ENCODE results near the gene GPR183. TPM values are rescaled to one million over a fixed set of nuclear protein-coding genes. Genes with fewer than 3 reads are reported as not detected.

GPR183 gene
- total RNA-seq, 1 experiment from 2014 or later = not detected

DNA sequence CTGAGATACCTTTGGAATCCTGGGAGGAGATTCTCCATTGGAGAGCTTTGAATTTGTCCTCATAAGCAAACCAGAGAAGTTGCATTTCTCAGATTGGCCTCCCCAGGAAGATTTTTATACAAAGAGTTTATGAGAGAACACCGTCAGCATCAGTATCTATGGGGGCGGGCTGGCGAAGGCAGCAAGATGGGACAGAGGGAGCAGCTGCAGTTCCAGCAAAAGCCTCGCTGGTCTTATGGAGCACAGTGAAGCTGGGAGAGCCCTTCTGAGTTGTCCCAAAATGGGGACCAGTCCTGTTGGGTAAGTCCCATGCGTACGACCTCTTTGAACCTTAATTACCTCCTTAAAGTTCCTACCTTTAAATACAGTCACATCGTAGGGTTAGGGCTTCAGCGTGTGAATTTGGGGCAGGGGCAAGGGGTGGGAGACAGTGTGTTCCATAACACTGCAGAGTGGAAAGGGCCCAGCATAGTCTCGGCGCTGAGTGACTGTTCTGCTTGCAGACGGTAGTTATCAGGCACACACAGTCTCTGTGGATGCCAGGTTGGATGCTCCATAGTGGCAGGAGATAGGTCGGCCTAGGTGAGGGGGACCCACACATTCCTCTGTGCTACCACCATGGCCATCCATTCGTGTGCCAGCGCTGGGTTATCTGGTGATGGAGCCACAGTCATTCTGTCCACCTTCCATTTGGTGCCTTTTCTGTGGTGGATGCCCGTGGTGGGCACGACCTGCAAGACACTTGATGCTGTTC lies 34.9 kb upstream of the GPR183 start:
- in situ Hi-C loops (cut with HindIII; ENCODE audit: low pct_unique_long_range_greater_than_20kb, low sequenced_read_pairs) = no loop called here

DNA sequence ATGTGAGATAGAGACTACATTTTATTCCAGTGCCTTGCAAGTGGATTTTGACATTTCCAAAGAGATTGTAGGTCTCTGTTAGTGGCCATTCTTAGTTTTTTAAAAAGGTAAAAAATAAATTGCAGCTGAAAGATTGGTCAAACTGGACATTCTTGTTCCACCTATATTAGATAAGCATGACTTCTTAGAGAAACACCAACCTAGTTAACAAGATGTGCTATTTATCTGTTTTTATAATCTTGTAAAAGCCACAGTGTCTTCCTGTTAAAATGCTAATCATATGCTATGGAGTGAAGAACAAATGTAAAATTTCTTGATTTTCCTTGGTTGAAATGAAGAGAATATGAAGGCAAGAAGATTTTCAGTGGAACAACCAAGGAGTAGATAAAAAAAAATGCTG lies 33.4 kb upstream of the GPR183 start:
- DNase-seq (ENCODE audit: low read depth, low spot score) = no peak
- in situ Hi-C loops (cut with HindIII; ENCODE audit: low pct_unique_long_range_greater_than_20kb, low sequenced_read_pairs) = no loop called here

More for the DNA sequence above, 34.9 kb upstream of the GPR183 start:
- DNase-seq (ENCODE audit: low read depth, low spot score) = no peak

DNA sequence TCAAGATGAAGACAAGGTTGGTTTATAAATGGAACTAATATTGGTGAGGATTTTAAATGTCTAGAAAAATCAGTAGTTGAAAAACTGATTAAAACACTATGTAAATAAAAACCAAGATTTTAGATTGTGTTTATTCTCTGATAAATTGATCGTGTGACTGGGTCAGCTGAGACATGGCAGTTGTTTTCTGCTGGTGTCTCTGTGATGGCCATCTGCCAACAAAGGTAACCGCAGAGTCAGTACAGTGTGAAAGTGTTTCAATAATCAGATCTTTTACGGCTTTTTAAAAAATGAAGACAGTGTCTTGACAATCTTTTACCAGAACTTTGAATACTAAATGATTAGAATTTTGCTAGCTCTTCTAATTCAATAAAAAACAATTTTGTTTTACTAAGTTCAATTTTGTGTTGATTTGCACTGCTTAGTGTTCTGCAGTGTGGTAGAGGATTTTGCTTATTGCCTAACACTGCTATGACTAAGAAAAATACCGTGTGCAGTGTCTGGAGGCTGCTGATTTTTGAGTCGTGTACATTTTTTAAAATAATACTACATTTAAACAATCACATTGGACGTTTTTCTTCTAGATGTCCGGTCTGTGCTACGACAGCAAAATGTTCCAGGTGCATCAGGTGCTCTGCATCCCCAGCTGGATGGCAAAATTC lies 32.7 kb upstream of the GPR183 start:
- in situ Hi-C loops (cut with HindIII; ENCODE audit: low pct_unique_long_range_greater_than_20kb, low sequenced_read_pairs) = no loop called here
- no peak for DNase-seq (ENCODE audit: low read depth, low spot score)

DNA sequence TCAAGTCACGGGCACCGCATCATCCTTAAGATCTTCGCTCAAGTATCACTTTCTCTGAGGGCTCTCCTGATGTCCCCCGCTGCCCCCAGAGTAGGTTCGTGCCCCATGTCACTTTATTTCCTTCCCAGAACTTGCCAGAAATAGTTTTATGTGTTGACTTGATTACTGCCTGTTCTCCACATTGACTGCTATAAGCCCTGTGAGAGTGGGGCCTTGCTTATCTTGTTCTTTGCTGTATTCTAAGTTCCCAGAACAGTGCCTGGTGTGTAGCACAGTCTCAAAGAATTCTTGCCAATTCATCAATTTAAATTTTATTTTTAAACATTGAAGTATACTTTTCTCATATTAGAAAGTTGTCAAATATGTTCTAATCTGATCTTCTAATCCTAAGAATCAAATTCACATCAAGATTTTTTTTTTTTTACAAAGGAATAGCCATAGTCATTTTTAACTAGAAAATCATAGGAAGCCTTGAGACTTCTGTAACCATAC lies 32.1 kb upstream of the GPR183 start:
- in situ Hi-C loops (cut with HindIII; ENCODE audit: low pct_unique_long_range_greater_than_20kb, low sequenced_read_pairs) = no loop called here
- no peak for DNase-seq (ENCODE audit: low read depth, low spot score)

DNA sequence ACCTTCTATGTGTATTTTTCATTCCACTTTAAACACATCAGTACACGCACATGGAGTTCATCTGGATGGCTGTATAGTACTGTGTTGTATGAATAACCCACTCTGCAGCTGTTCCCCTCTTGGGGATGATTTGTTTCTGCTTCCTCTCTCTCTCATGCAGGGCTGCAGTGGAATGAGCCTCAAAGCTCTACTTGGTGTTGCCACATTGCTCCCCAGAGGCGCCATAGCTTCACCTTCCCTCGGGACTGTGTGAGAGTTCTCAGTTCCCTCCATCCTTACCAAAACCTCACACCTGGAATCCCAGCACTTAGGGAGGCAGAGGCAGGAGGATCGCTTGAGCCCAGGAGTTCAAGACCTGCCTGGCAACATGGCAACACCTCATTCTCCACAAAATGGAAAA lies 28.4 kb upstream of the GPR183 start:
- DNase-seq (ENCODE audit: low read depth, low spot score) = no peak
- in situ Hi-C loops (cut with HindIII; ENCODE audit: low pct_unique_long_range_greater_than_20kb, low sequenced_read_pairs) = no loop called here

DNA sequence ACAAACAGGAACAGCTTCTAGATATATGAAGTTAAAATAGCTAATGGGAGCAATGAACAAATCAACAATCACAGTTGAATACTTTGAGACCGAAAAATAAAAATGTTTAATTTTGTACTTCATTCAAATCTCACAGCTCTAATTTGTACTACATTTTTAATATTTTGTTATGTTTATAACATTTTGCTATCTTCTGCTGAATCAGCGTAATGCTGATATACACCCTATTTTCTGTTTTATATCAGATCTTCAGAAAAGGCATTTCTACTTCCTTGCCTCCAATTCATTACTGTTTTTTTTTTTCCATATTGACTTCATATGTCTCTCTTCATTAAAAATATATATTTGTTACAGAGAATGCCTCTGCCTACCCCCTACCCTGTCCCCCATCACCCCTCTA lies 27.9 kb upstream of the GPR183 start:
- no peak for DNase-seq (ENCODE audit: low read depth, low spot score)
- in situ Hi-C loops (cut with HindIII; ENCODE audit: low pct_unique_long_range_greater_than_20kb, low sequenced_read_pairs) = no loop called here

DNA sequence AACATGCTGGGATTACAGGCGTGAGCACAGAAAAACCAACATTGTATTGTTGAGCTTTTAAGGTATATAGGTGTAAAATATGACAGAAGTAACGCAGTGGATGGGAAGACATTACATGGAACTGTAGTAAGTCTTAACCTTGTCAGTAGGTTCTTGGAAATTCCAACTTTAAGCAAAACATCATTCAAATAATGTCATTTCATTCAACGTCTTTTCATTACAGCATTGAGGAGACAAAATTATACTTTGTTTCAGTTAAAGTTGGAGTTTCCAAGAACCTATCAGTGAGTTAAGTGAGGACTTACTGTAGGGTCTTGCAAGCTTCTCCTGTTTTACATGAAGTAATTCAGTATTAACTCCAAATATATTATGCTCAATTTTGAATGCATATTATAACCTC lies 27.0 kb upstream of the GPR183 start:
- in situ Hi-C loops (cut with HindIII; ENCODE audit: low pct_unique_long_range_greater_than_20kb, low sequenced_read_pairs) = no loop called here
- no peak for DNase-seq (ENCODE audit: low read depth, low spot score)

DNA sequence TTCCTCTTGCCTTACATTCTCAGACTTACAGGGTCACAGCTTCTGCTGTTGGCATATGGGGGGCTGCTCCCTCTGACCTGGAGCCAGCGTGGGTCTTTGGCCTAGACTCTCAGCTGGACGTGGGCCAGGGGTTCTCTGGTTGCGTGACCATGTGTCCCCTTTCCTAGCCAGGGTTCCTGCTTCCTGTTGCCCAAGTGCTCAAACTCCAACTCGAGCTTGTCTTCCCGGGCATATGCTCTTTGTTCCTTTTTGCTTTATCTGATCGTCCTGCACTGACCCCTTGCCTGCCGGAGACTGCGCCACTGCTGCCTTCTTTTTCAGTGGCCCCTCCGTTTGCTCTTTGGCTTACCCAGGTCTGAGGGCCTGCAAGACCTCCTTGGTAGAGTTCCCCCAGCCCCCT lies 25.3 kb upstream of the GPR183 start:
- DNase-seq (ENCODE audit: low read depth, low spot score) = no peak
- in situ Hi-C loops (cut with HindIII; ENCODE audit: low pct_unique_long_range_greater_than_20kb, low sequenced_read_pairs) = no loop called here

DNA sequence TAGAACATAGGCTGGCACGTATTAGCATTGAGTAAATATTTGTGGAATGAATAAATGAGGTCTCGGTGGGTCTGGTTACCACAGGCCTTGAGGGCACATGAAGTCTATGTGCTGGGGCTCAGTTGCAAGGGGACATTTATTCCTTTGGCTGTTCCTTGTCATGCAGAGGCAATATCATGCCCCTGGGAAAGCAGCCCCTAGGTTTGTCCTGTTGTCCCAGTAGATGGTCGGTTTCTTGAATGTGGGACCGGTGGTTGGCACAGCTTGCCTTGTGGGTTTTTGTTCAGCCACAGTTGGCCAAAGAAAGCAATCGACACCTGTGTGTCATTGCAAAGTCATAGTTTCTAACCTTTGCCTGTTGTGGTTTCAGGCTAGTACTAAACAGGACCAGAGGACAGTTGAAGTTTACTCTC lies 24.7 kb upstream of the GPR183 start:
- no peak for DNase-seq (ENCODE audit: low read depth, low spot score)
- in situ Hi-C loops (cut with HindIII; ENCODE audit: low pct_unique_long_range_greater_than_20kb, low sequenced_read_pairs) = no loop called here

DNA sequence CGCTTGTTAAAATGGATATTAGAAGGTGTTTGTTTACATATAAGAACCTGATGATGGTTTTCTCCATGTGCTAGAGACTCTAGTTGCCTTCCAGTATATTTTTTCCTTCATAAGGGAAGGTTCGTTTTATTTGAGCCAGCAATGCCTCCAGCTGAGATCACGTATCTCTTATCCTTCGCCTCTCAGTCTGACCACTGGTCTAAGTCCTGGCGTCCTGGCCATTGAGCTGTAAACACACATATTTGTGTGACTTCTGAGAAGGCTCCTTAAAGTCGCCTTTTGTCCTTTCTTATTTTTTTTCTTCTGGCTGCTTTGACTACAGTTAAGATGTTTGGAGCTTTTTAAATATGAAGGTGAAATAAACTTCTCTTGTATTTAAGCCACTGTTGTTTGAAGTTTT lies 23.7 kb upstream of the GPR183 start:
- in situ Hi-C loops (cut with HindIII; ENCODE audit: low pct_unique_long_range_greater_than_20kb, low sequenced_read_pairs) = no loop called here
- DNase-seq (ENCODE audit: low read depth, low spot score) = no peak

DNA sequence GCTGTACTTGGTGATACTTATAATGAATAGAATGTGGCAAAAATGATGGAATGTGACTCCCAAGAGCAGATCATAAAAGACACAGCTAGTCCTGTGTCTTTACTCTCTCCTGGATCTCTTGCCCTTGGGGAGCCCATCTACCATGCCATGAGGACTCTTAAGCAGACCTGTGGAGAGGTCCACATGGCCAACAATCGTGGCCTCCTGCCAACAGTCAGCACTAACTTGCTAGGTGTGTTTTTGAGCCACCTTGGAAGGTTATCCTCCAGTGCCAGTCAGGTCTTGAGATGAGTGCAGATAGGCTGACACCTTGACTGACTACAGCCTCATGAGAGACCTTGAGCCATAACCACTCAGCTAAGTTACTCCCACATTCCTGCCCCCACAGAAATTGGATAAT lies 22.3 kb upstream of the GPR183 start:
- DNase-seq (ENCODE audit: low read depth, low spot score) = no peak
- in situ Hi-C loops (cut with HindIII; ENCODE audit: low pct_unique_long_range_greater_than_20kb, low sequenced_read_pairs) = no loop called here

DNA sequence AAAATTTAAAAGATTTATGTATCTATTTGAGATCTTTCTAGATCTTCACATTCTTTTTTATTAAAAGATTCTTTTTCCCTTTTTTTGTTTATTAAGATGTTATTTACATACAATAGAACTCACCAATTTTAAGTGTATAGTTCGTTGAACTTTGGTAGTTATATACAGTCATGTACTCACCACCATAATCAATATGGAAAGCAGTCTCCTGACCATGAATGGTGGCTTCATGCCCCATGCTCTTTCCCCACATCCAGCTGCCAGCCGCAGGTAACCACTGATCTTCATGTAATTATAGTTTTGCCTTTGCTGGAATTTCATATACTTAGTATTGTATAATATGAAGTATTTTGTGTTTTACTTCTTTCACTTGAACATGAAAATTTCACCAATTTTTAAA lies 20.6 kb upstream of the GPR183 start:
- DNase-seq (ENCODE audit: low read depth, low spot score) = no peak
- in situ Hi-C loops (cut with HindIII; ENCODE audit: low pct_unique_long_range_greater_than_20kb, low sequenced_read_pairs) = no loop called here

DNA sequence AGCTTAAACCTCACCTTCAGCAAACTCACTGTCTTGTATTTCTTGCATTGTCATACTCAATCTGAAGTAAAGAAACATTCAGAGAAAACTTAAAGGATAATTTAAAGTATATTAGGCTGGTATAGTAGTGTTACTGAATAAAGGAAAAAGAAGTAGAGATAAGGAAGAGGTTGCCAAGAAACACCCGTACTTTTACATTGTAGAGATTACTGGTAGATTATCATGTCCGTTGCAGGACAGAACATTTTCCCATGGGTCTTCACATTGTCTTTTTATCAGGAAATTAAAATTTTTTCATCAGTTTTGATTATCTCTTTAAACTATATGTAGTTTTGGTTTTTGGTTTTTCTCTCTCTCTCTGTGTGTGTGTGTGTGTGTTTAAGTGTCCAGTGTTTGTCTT lies 19.9 kb upstream of the GPR183 start:
- in situ Hi-C loops (cut with HindIII; ENCODE audit: low pct_unique_long_range_greater_than_20kb, low sequenced_read_pairs) = no loop called here
- no peak for DNase-seq (ENCODE audit: low read depth, low spot score)

DNA sequence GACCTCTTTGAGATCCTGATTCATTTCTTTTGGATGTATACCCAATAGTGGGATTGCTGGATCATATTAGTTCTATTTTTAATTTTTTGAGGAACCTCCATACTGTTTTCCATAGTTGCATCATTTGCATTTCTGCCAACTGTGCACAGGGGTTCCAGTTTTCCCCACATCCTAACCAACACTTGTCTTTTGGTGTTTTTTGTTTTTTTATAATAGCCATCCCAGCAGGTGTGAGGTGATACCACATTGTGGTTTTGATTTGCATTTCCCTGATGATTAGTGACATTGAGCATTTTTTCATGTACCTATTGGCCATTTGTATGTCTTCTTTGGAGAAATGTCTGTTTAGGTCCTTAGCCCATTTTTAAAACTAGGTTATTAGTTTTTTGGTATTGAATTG lies 18.8 kb upstream of the GPR183 start:
- in situ Hi-C loops (cut with HindIII; ENCODE audit: low pct_unique_long_range_greater_than_20kb, low sequenced_read_pairs) = no loop called here

DNA sequence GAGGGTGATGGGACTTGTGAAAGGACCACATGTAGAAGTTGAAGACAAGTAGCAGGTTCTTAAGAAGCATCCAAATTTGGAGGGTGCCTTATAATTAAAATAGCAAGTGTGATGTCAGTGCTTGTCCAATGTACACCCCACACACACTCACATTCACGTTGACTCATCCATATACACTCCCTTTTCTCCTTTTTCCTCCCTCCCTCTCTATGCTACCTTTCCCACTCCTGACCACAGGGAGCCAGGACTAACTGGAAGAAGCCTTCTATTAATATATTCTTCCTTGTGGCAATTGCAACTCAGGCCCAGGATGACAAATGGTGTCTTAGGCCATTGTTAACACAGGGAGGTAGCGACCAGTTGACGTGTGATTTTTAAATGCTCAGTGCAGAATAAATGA lies 16.3 kb upstream of the GPR183 start:
- no peak for DNase-seq (ENCODE audit: low read depth, low spot score)
- in situ Hi-C loops (cut with HindIII; ENCODE audit: low pct_unique_long_range_greater_than_20kb, low sequenced_read_pairs) = no loop called here

More for the DNA sequence above, 18.8 kb upstream of the GPR183 start:
- DNase-seq (ENCODE audit: low read depth, low spot score) = no peak

DNA sequence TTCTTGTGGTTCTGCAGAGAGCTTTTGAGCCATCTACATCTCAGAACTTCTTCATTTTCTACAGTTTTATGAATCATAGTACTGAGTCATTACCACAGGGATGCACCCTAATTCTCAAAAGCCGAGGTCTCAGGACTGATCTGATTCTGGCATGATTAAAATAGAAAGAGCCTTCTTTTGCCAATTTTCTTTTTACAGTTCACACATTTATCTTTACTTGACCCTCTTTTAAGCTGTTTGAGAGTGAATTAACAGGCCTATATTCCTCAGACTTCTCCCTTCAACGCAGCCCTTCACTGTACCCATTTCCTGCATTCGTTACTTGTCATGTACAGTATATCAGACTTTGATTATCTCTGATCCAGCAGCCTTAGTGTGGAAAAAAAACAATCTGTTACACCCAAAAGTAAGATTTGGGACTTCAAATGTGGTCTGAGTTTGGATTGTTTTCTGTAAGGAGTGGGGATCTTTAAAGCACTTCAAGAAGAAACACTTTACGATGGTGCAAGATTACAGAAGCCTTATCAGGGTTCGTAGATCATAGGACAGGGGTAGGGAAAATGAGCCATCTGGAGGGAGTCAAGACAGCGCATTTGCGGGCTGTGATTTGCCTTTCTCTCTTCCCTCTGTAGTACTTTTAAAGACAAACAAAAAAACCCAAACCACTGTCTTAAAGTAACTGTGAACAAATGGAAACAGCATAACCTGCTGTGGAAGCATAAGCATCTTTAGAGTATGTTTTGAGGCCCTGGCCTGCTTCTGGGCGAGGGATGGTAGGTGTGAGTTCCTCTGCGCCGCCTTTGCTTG lies 15.3 kb upstream of the GPR183 start:
- DNase-seq (ENCODE audit: low read depth, low spot score) = no peak
- in situ Hi-C loops (cut with HindIII; ENCODE audit: low pct_unique_long_range_greater_than_20kb, low sequenced_read_pairs) = no loop called here

DNA sequence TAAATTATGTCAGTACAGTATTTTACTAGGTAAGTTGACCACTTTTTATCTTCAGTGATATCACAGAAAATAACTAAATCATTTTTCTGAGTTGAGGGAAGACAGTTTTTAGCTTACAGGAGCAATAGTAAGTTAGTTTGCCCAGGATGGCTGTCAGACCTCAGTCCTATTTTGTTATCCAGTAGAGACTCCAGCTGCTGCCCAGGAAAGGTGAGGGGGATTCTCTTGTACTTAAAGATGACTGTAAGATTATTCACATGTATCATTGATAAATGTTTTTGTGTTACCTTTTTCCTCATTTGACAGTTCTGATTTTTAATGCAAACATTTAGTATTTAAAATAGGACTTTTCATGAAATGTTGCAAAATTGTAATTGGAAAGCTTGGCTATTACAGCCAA lies 14.5 kb upstream of the GPR183 start:
- no peak for DNase-seq (ENCODE audit: low read depth, low spot score)
- in situ Hi-C loops (cut with HindIII; ENCODE audit: low pct_unique_long_range_greater_than_20kb, low sequenced_read_pairs) = no loop called here

DNA sequence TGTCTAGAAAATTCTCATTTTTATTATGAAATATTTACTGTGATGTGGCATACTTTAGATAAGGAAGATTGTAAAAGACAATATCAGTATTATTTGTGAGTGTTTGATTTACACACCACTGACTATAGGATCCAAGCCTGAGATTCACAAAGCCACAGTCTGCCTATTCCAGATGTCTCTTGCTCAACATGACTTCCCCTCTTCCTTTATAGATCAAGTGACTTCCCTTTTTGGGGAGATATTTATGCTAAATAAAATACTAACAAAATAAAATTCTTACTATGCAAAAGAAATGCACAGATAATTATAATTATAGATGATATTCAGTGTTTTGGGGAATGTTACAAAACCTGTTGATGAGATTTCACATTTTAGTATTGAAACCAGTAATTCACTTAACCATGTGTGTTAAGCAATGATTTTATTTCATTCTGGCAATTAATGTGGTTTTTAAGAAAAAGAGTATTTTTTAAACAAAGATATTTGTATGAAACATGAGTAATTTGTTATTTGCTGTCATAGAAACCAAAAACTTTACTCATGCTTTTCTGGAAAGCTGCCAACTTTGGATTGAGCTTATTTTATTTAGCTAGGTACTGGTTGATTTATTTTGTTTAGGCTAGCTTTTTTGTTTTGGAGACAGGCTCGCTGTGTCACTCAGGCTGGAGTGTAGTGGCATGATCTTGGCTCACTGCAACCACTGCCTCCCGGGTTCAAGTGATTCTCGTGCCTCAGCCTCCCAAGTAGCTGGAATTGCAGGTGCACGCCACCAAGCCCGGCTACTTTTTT lies 13.7 kb upstream of the GPR183 start:
- in situ Hi-C loops (cut with HindIII; ENCODE audit: low pct_unique_long_range_greater_than_20kb, low sequenced_read_pairs) = no loop called here
- DNase-seq (ENCODE audit: low read depth, low spot score) = peak; percentile 5
